GM20431 (cell line): ENCODE results near the gene MTX2.
"Not testable (repeated sequence)": the region's sequence is repeated elsewhere in the genome, so short reads cannot be mapped to it uniquely, and the experiment has no call there.

ENCODE experiments used
- in situ Hi-C: fragments of 300-500 bp; cut with MseI, MboI; formaldehyde crosslinking; loops from one replicate; pipeline ENCODE4 v1.15.0; 2020; ENCODE audit warnings: low sequenced_read_pairs; ENCODE audit not compliant: unreplicated experiment

MTX2 gene

DNA sequence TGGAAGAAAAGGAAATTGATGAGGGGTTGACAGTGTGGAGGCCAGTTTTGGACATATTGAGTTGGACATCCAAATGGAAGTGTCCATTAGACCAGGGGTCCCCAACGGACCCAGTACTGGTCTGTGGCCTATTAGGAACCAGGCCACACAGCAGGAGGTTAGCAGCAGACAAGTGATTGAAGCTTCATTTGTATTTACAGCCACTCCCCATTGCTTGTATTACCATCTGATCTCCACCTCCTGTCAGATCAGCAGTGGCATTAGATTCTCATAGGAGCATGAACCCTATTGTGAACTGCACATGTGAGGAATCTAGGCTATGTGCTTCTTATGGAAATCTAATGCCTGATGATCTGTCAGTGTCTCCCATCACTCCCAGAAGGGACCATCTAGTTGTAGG is 99.1 kb downstream of the MTX2 start:
- in situ Hi-C loops: no loop called here

DNA sequence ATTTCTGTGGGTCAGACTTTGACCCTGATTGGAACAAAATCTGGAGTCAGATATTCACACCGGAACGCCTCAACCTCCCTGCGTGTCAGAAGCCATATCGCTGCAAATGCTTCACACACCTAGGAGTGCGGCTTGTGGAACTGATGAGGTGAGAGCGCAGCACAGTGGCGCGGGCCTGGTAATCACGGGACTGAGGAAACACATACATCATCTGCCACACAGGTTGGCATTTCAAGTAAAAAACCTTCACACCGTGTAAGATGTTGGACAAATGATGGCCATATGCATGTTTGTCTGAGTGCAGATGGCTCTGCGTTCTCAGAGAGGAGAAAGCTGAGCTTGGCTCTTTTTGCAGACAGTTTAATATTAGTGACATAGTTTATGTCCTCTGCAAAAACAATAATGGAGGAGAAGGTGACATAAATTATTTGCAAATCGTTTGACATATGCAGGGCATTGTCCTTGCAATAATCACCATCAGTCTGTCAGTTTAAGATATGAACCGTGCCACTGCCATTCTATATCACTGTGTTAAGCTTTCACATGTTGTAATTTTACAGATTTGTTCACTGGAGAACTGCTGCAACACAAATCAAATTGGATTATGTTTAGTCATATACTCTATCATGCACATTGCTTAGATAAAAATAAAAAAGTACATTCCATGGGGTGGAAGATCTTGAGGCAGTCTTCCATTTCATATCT is 101.4 kb downstream of the MTX2 start:
- in situ Hi-C loops: no loop called here

DNA sequence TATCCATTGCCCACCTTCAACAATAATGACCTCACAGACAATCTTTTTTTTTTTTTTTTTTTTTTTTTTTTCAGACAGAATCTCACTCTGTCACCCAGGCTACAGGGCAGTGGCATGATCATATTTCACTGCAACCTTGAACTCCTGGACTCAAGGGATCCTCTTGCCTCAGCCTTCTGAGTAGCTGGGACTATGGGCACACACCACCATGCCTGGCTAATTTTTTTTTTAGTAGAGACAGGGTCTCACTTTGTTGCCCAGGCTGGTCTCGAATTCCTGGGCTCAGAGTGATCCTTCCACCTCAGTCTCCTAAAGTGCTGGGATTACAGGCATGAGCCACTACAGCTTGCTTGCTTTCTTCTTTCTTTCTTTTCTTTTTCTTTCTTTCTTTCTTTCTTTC is 103.9 kb downstream of the MTX2 start:
- in situ Hi-C loops: not testable (repeated sequence)

DNA sequence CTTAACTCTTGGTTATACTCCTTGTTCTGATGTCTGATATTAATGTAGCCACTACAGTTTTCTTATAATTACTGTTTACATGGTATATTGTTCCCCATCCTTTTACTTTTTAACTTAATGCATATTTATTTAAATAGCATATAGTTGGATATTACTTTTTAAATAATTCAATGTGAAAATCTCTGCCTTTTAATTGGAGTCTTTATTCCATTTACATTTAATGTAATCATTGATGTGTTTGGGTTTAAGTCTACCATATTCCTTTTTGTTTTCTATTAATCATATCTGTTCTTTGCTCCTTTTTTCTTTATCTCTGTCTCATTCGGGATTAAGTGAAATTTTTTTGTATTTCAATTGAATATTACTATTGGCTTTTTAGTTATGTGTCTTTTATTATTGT is 109.1 kb downstream of the MTX2 start:
- in situ Hi-C loops: no loop called here

DNA sequence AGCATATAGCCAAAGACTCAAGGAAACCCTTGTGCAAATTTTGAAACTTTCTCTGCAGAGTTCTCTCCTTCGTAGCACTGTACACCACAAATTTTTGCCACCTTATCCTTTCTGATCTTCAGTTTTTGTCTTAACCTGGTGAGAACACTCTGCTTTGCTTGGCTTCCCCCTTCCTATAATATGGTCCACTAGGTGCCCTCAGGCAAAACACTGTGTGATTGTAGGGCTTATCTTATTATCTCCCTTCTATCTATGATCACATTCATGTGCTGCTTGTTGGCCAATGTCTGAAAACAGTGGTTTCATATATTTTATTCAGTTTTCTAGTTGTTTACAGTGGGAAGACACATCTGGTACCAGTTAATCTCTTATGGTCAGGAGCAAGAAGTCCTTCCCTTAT is 111.1 kb downstream of the MTX2 start:
- in situ Hi-C loops: no loop called here

DNA sequence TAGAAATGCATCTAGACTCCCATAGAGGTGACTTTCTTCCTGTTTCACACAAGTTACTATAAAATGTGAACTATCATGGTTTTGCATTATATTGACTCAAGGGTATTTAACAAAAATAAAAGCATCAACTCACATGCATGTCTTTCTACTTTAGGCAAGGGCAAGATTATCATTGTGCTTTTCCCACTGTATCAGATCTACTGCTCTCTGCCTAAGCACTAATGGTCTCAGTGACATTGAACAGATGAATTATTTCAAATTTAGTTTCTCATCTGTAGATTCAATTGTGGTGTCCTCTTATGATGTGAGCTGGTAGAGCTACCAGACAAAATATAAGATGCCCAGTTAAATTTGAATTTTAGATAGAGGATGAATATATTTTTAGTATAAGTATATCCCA is 113.9 kb downstream of the MTX2 start:
- in situ Hi-C loops: no loop called here

DNA sequence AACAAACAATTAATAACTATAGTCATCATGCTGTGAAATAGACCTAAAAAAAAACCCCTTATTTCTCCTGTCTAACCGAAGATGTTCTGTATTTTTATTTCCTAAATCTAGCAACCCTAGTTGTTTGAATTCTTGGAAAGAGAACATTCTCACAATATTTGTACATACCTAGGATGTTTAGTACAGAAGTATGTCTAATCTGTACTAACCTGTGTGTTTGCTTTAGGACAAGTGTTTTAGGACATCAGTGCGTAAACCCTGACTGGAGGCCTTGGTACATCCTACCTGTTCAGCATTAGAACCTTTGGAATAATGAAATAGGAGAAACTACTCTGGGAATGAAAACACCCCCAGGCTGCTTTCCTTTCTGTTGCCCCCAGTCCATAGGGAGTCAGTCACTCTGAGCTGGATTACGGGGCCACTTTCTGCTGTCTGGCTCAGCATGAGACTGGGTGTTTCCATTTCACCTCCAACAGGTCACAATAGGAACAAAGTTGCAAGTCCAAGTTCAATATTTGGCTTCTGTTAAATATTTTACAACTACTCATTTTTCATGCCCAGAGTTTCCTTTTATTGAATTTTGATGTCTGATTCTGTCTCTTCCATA is 114.7 kb downstream of the MTX2 start:
- in situ Hi-C loops: no loop called here

DNA sequence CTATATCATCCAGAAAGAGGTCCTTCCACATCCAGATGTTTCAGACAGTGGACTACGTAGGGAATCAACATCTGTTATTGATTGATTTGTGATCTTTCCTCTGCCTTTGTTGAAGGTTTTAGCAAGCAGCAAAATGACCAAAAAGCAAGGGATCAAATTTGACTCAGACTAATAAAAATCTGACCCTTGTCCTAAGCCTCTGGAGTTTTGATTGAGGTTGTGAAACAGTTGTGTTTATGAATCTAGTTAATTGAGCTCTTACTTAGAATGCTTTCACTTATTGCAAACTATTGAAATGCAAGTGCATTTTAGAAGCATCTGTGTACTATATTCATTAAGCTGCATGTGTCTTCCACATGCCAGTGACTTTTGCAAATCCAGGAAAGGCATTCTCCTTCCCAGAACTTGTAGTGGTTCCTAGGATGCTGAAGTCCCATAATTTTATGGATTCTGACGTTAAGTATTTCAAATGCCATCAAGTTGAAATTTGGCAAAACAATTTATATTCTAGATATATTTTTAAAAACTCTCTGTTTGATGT is 116.0 kb downstream of the MTX2 start:
- in situ Hi-C loops: no loop called here

DNA sequence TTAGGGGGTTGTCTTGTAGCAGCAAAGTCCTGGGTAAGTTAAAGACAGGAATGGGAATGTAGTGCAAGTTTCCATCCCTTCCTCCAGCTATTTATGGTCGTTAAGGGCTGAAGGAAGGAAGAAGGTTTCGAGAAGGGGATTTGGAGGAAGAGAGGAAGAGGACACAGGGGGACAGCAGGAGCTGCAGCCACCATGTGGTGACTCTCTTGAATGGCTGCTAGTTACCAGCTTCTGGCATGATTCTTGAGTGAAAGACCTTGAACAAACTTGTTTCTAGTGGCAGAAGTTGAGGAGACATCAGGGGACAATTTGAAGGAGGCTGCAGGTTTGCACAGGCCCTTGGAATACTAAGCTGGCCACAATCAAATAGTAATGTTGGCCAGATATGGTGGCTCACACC is 116.6 kb downstream of the MTX2 start:
- in situ Hi-C loops: no loop called here
